ENCODE measurements around the gene UVSSA.
"Not testable (repeated sequence)": the region's sequence is repeated elsewhere in the genome, so short reads cannot be mapped to it uniquely, and the experiment has no call there.

Gene UVSSA

DNA sequence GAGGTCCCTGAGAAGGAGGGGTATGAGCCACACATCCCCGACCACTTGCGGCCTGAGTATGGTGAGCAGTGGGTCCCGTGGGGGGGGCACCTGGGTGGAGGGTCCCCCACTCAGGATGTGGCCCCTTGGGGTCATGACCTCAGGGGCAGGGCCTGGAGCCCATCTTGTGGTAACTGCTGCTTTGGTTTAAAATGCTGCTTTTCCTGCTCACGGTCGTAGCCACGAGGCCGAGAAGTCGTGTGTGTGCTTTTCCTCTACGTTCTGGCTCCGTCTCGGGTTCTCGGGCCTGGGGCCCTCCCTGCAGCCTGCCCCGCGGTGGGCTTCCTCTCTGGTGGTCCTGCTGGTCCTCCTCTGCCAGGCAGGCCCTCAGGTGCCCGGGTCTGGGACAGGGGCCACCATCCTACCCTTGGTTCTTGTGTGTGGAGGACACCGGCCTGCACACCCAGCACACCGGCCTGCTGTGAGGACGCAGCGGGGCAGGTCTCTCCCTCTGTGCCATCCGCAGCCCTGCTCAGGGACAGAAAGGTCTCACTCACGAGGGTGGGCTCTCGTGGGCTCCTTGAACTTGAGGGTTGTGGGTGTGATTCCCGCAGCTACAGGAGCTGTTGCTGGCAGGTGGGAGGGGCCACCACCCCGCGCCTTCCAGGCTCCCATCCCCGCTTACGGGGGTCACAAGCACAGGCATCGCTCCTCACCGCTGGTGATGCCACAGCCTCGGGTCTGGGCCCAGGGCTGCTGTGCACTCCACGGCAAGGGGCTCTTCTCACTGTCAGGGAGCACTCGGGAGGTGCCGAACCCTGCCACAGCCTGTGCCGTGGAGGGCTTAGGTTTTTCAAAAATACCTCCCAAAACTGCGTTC, 19.6 kb downstream of the UVSSA start:
- DNase-seq, result no peak

DNA sequence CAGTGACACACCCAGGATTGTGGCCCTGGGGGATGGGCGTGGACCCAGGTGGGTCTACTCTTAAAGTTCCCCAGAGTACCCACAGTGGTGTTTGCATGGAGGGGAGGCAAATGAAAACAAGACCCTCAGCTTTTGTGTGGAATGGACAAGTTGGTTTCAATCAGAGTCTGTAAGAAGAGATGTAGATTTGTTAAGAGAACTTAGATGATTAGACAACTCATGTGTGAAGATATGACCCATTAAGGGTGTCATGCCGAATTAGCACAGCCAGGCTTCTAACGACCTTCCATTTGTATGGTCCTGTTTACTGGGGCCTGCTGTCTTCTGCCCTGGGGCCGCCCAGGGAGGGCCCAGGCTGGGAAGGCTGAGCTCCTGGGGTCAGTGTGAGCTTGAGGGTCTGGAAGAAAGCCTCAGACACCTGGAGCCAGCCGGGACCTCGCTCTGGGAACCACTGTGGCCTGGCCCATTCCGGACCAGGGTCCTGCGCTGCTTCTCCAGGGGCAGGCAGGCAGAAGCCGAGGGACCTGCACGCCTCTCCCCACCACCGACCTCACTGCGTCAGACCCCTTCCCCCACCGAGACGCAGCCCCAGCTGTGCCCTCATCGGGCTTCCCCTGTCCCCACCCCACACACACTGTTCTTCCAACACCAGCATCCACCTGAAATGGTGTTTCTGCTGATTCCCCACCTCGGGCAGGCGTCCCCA, 20.4 kb downstream of the UVSSA start:
- no peak for DNase-seq

DNA sequence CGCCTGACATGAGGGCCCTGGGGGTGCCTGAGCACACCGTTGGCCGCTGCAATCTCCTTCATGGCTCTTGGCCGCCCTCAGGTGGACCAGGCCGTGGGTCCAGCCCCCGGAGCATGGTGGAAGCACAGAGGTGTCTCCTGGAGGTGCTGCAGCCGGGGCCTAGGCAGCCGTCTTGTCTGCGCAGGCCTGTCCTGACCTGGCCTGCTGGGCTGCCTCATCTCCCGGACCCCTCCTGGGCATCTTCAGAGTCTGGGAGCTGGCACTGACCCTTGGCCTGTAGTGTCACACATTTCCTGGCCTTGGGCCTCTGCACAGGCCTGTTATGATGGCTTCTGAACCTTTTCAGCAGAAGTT, 20.9 kb downstream of the UVSSA start:
- DNase-seq, result no peak

DNA sequence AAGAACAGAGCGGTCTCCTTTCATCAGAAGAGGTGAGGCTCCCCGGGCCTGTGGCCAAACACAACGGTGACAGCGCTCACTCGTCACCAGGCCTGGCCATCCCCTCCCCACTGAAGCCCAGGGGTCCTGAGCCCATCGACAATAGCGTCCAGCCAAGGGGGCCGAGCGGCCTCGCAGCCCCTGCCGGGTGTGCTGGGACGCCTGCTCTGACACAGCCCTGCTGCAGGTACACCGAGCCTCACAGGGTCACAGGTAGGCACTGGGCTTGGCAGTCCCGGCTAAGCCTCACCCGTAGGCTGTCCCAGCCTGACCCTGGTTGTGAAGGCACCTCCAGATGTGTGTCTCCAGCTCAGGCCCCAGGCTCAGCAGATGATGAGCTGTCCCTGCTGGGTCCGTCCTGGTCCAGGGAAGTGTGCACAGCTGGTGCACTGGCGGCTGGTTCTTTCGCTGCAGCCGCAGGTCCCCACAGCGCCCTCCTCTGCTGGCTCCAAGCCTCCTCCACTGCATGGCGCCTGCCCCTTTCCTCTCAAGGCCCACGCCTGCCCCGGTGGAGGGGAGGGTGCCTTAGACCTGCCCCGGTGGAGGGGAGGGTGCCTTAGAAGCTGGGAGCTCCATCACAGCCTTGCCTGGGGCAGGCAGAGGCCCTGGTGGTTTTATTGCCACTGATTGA, 21.5 kb downstream of the UVSSA start:
- DNase-seq, result no peak

DNA sequence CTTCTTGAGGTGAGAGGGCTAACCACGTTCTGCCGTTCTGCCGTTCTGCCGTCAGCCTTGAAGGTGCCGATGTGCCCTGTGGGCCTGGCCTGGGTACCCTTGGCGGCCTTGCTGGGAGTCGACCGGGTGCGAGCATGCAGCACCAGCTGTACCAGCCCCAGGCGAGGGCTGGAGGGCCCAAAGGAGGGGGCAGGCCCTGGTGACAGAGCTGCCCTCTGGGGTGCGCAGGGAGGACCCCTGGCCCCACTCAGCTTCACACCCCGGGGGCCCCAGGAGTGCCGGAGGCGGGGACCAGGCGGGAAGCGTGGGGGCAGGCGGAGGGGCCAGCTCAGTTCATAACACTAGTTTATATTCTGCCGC, 22.1 kb downstream of the UVSSA start:
- DNase-seq, result no peak

DNA sequence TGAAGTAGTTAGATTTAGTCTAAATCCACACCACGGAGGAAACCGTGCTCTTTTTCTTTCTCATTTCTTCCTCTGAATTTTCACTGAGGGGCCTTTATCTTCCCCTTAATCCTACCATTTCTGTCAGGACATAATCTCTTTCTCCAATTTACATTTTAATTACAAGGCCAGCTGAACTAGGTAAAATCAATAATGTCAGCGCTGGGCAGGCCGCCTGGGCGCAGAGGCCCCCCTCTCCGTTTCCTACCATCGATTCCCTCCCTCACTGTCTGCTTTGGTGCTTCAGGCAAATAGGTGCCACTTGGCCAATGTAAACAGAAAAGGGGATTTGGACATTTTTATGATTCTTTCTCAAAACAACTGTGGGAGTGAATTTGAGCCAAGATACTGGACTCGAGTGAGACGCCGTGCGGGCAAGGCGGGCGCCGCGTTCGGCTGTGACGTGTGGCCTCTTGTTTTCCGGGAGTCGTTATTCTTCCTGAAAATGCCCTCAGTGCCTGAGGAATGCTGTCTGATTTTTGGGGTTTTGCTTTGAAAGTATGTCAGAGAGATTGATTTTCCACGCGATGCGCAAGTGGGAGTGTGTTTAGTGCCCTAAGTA, 22.6 kb downstream of the UVSSA start:
- DNase-seq, result no peak

DNA sequence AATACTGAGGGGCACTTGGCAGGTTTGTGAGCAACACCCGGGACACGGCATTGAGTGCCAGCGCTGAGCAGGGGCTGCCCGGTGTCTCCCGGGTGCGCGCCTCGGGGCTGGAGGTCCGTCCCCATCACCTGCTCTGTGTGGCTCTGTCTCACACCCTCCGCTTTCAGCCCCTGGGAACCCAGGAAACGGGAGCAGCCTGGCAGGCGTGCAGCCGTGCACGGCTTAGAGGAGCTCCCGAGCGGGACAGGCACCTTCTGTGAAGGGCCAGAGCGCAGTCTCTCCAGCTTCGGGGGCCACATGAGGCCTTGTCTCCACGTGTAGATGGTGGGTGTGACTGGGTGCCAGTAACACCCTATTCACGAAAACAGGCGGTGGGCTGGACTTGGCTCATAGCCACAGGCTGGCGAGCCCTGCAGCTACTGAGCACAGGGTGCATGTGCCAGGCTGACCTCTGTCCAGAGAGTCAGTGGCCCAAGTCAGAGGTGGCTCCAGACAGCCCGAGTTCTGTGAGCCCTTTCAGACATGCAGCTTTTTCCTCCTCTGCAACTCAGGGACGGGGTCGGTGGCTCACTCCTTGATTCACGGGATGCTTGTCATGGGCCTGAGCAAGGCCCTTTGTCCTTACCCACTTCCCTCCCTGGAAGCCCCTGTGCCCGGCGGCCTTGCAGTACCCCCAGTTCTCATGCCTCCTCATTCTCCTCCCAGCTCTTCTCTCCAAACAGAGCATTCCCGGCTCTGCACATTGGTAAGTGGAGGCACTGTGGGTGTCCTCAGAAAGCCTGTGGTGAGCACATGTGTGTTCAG, 23.5 kb downstream of the UVSSA start:
- no peak for DNase-seq

DNA sequence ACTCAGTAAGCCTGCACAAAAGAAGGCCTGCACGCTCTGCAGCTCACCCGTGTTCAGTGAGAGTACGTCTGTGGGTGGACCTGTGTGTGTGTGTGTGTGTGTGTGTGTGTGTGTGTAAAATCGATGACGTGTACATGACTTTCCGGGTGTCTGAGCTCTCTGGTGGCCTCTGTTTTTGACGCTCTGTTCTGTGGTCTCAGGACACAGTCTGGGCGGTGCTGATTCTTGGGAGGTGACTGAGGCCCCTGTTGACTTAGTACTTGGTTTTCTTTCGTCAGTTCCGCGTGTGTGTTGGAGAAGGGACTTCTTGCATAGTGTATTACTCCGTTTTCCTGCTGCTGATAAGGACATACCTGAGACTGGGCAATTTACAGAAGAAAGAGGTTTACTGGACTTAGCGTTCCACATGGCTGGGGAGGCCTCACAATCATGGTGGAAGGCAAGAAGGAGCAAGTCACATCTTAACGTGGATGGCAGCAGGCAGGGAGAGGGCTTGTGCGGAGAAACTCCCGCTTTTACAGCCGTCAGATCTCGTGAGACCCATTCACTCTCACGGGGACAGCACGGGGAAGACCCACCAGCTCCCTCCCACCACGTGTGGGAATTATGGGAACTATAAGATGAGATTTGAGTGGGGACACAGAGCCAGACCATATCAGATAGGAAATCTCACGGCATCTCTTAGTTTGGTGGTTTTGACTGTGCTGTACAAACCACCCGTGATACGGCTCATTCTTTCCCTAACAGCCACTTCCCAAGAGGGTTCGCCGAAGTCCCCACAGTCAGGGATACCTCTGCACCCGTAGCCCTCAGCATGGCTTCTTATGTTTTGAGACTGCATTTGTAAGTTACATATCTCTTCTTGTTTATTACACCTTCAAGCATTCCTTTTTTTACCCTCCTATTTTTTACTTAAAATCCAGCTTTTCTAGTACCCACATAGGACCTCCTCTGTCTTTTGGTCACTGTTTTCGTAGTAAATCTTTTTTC, 24.5 kb downstream of the UVSSA start:
- DNase-seq, result no peak

DNA sequence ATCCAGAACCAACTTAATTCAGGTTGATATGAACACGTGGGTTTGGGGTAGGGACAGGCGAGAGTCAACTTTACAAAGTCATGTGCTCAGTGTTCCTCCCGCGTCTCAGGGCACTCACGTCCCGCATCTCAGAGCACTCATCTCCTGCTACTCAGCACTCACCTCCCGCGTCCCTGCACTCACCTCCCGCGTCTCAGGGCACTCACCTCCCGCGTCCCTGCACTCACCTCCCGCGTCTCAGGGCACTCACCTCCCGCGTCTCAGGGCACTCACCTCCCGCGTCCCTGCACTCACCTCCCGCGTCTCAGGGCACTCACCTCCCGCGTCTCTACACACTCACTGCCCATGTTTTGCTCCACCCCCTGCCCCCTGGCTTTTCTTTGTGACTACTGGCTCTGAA, 25.6 kb downstream of the UVSSA start:
- DNase-seq, result not testable (repeated sequence)

DNA sequence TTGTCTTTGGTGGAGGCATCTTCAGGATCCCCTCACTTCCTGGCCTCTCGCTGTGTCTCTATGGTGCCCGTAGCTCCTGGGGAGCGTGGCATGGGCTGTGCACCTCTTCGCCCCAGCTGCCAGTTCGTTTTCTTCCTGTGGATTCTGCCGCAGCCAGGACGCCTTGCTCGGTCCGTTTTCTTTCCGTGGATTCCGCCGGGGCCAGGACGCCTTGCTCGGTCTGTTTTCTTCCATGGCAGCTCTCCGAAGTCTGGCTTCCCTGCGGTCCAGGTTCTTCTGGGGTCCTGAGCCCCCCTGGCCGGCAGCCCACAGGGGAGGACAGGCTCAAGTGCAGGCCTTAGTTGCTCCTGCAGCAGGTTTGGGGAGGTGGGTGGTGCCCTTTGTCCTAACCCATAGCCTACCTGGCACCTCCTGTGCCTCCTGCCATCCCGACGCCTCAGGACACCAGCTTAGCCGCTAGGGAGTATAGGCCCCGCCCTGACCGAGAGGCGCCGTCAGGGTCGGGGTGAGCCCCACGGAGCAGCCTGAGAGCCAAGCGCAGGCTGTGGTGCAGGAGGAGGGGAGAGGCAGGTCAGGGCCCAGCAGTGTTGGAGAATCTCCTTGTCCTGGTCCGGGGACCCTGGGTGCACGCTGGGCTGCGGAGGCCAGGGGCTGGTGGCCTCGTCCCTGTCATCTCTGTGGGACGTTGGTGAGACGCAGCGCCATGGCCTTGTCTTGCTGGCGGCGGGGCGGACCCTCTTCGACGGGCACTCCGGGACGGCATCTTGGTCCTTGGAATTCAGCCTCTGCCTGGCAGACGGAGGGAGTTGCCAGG, 27.1 kb downstream of the UVSSA start:
- DNase-seq, result no peak

DNA sequence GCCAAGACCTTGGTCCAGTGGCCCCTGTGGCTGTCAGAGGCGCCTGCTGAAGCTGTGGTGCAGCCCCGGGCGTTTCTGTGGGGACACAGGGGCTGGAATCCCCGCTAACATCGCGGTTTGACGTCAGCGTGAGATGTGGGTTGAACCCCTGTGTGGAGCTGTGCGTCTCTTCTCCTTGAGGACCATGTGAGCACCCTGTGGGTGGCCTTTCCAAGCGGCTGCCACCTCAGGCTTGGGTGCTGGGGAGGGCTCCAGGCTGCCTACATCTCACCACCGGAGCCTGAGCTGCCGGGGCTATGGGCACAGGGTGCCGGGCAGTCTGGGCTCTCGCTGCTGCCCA, 27.7 kb downstream of the UVSSA start:
- no peak for DNase-seq

DNA sequence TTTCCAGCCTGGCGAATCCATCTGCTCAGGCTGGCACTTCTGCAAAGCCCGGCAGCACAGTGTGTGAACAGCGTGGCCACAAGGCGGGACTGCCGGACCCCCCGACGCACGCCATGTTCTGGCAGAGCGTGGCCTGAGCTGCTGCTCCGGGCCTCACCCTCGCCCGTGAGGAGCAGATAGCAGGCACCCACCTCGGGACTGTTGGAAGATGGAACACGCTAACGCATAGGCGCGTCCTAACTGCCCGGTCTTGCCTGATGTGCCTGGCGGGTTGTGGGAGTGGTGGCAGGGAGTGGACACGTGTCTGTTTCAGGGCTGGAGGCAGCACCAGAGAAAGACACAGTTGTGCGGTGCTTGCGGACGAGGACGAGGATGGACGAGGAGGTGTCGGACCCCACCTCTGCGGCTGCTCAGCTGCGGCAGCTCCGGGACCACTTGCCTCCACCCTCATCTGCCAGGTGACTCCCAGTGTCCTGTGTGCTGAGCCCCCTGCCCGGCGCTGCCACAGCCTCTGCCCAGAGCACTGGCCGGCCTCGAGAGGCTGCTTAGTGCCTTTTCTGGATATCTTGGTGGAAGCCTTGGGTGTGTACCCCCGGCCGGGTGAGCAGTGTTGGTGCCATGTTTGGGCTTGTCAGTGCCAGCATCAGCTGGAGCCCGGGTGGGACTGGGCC, 28.2 kb downstream of the UVSSA start:
- DNase-seq, result no peak

DNA sequence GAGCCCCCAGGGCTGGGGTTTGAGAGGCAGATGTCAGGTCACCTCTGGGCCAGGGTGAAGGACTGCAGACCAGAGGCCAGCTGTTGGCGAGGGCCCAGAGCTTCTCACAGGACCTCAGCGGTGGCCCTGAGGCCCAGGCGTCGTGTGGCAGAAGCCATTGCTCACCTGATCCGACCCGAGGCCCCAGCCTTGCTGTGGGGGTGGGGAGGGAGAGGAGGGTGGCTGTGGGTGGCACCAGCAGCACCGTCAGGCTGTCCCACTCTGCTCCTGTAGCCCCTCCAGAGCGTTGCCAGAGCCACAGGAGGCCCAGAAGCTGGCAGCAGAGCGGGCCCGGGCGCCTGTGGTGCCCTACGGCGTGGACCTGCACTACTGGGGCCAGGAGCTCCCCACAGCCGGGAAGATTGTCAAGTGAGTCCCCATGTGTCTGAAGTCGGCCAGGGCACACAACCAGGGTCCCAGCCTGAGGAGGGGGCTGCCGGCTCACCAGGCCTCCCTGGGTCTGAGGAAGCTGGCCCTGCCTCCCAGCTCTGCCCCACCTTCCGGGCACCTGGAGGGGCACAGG, 28.8 kb downstream of the UVSSA start:
- no peak for DNase-seq

DNA sequence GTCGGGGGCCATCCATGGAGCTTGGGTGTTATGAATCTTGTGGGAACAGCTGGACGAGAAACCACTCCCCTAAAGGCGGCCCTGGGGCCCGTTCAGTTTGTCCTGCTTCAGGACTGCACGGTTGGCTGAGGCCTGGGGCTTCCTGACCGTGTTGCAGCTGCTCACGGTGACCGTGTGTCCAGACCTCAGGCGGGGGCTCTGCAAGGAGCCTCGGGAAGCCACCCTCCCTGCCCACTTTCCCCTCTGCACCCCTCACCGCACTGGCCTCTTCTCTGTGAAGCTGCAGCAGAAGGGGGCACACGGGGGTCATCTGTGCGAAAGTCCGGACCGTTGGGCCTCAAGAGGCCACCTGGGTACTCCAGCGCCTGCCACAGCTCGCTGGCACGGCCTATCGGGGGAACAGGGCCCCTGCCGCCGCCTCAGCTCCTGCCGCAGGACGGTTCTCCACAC, 29.4 kb downstream of the UVSSA start:
- DNase-seq, result no peak

DNA sequence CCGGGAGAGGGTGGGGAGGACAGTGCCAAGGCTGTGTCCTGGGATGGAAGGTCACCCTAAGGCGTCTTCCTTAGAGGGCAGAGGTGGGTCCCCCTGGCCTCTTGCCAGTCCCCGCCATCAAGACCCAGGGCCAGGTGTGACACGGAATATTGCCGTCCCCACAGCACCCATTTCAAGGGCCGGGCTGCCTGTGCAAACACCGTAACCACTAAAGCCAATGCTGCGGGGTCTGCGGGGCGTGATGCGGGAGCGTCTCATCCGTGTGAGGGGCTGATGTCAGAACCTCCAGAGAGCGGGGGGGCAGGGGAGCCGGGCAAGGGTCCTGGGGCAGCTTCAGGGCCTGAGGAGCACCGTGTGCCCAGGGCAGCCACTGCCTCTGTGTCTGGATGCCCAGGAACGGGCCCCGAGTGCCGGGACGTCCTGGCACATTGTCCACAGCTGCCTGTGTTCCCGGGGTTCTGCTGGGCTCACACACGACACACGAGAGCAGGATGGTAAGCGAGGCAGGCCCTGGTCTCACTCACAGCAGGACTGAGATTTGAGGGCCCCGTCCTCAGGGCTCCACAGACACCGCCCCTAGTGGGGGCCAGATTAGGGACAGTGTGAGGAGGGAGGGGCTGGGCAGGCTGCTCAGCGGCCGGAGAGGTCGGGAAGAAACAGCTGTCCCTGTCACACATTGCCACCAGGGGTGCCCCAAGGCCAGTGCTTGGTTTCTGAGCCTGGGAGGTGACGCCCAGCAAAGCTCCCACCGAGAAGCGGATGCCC, 30.0 kb downstream of the UVSSA start:
- DNase-seq, result no peak

DNA sequence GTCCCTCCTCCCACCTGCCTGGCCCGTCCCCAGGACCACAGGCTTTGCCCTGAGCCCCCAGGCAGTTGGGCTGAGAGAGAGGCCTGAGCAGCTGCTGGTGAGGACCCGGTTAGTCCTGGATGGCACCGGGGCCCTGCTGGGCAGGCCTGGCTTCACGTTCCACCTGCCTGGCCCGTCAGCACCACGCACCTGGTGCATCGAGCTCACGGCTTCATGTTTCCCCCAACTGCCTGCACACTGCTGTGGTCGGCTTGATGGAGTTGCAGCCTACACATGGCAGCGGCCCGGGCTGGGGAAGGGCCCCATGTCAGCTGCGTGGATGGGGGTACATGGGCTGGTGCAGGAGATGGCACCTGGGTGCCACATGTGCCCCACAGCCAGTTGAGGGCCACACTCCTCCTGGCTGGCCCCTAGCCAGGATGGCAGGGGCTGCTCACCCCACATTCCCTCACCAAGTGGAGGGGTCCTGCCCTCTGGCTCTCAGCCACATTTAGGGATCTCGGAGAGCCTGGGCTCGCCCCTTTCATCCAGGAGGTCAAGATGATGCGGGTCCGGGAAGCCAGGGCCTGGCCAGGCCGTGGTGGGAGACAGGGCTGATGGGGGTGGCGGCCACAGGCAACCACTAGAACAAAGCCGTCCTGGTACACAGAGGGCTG, 30.7 kb downstream of the UVSSA start:
- no peak for DNase-seq

DNA sequence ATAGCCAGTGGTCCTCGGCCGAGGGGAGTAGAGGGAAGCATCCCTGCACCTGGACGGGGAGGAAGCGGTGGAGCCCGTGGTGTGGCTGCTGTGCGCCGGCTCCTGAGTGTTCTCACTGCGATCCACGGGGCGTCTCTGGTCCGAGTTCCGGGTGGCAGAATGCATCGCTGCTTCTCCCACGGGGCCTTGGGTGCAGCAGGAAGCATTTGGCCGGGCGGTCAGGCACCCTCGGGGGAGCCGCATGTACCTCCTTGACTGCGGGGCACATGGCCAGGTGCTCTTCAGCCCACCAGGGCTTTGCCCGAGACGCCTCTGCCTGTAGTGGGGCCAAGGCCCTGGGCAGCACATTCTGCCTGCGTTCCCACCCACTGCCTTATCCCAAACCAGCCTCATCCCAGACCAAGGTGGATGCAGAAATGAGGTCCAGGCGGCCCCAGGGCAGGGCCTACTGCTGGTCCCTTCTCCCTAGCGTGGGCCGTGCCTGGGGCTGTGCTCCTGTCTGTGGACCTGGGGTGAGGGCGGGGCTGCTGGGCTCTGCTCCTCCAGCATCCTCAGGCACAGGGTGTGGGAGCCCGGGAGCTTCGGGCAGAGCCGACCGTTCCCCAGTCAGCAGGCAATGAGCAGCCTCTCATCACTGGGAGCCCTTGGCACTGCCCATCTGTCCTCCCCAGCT, 31.7 kb downstream of the UVSSA start:
- DNase-seq, result no peak

DNA sequence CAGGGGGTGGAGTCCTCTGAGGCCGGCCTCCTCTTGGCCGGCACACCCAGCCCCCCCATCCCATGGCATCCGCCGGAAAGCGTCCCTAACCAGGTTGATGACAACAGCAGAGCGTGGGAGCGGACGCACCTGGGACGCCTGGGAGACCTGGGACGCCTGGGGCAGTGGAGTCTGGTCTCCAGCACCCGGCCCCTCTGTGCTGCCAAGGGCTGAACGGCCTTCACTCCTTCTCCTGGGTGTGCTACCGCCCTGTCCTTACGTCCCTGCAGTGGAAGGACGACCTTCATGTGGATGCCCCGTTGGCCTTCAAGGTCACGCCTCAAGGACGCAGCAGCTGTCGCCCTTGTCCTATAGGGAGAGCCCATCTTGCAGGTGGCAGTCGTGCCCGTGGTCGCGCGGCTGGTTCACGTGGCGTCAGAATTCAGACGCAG, 32.4 kb downstream of the UVSSA start:
- no peak for DNase-seq

Data from activated CD4-positive, alpha-beta T cell treated with anti-CD3 and anti-CD28 coated beads, Interleukin-2, amount 50 U/mL, for 1 hour (primary cell).